ENCODE data around the gene DNAJC3. TPM values are rescaled to one million over a fixed set of nuclear protein-coding genes. Genes with fewer than 3 reads are reported as not detected.

Gene DNAJC3
- total RNA-seq, 1 experiment from 2014 or later: 25.7 TPM

DNA sequence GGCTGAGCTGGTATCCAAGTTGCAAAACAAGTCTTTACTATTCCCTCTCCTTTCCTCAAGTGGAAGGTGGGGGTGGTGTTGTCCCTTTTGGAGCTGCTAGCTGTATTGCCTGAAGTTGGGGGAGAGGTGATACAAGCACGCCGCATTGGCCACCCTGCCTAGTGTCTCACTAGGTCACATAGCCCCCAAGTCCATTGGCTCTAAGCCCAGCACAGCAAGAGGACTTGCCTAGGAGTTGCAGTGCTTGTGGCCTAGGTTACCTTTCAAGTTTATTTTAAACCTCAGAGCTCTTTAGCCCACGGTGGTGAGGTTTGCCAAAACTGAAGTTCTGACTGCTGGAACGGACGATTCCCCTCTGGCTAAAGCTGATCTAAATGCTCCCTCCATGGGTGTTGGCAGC lies 5.3 kb upstream of the DNAJC3 start:
- TF ChIP-seq SIN3A (IDR thresholded peaks at IDR 0.05; ENCODE audit: borderline replicate concordance, insufficient read depth, low read depth, low read length) (no peak), POLR2AphosphoS5 (IDR thresholded peaks at IDR 0.05; ENCODE audit: low read depth, low read length) (no peak), TCF7L2 (IDR thresholded peaks at IDR 0.05; ENCODE audit: low read depth, low read length) (no peak), CTCF (IDR thresholded peaks at IDR 0.05) (no peak)
- TF ChIP-seq, protein P1, sequence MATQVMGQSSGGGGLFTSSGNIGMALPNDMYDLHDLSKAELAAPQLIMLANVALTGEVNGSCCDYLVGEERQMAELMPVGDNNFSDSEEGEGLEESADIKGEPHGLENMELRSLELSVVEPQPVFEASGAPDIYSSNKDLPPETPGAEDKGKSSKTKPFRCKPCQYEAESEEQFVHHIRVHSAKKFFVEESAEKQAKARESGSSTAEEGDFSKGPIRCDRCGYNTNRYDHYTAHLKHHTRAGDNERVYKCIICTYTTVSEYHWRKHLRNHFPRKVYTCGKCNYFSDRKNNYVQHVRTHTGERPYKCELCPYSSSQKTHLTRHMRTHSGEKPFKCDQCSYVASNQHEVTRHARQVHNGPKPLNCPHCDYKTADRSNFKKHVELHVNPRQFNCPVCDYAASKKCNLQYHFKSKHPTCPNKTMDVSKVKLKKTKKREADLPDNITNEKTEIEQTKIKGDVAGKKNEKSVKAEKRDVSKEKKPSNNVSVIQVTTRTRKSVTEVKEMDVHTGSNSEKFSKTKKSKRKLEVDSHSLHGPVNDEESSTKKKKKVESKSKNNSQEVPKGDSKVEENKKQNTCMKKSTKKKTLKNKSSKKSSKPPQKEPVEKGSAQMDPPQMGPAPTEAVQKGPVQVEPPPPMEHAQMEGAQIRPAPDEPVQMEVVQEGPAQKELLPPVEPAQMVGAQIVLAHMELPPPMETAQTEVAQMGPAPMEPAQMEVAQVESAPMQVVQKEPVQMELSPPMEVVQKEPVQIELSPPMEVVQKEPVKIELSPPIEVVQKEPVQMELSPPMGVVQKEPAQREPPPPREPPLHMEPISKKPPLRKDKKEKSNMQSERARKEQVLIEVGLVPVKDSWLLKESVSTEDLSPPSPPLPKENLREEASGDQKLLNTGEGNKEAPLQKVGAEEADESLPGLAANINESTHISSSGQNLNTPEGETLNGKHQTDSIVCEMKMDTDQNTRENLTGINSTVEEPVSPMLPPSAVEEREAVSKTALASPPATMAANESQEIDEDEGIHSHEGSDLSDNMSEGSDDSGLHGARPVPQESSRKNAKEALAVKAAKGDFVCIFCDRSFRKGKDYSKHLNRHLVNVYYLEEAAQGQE (IDR thresholded peaks at IDR 0.05; ENCODE audit: insufficient read depth in 1 of 2, low read depth in 2 of 2, low read length in 1 of 2): no peak
- H3K27me3 ChIP-seq (ENCODE audit: control insufficient read depth, insufficient read depth, low read length): no peaks in the 10 kb centered on the region
- H3K4me1 ChIP-seq (ENCODE audit: control insufficient read depth, insufficient read depth, low read length): peaks cover 5% of the 10 kb centered on the region; the same call in 1 of the 2 replicates
- no TSS peak for BruUV-seq (replicated peaks)
- intact Hi-C loops (cut with micrococcal nuclease; ENCODE audit: unreplicated experiment): loop anchor here (10.0 kb wide), 1 partner anchor 163 kb away; no protein-coding TSS in a partner anchor
- ChIA-PET POLR2A (no interaction called here), CTCF (no interaction called here)
- H3K27ac ChIP-seq (ENCODE audit: low read length): no peak overlapping the region
- no peak overlapping the region for H3K4me3 ChIP-seq (ENCODE audit: low read depth in 2 of 2, low read length in 2 of 2)
- no peak for ATAC-seq
- no peaks in the 10 kb centered on the region for H3K36me3 ChIP-seq (ENCODE audit: control insufficient read depth, insufficient read depth, low read length)
- no peaks in the 10 kb centered on the region for H3K9me3 ChIP-seq (ENCODE audit: control insufficient read depth, insufficient read depth, low read depth, low read length)
- in situ Hi-C loops (cut with HindIII; ENCODE audit: low pct_unique_long_range_greater_than_20kb, low sequenced_read_pairs): no loop called here
- no peak for DNase-seq (ENCODE audit: low read depth, low spot score)

- H3K27ac ChIP-seq (ENCODE audit: low read length): peak overlapping the region; percentile 88
- TF ChIP-seq TCF7L2 (IDR thresholded peaks at IDR 0.05; ENCODE audit: low read depth, low read length) (0 out of 2 replicates have a peak, but pooled peaks have one; percentile 23), SIN3A (IDR thresholded peaks at IDR 0.05; ENCODE audit: borderline replicate concordance, insufficient read depth, low read depth, low read length) (0 out of 2 replicates have a peak, but pooled peaks have one; percentile 27), CTCF (IDR thresholded peaks at IDR 0.05) (no peak)
- TSS peak; percentile 89 for BruUV-seq (replicated peaks)
- H3K9me3 ChIP-seq (ENCODE audit: control insufficient read depth, insufficient read depth, low read depth, low read length): no peaks in the 10 kb centered on the region
- ATAC-seq (no peak; the same call in 1 of the 2 replicates), DNase-seq (ENCODE audit: low read depth, low spot score) (no peak)
- ChIA-PET CTCF (no interaction called here), POLR2A (interaction anchor here (0.6 to 0.7 kb wide), 2 partner anchors 15 to 561 kb away, joined by 3 to 7 read pairs; no protein-coding TSS in a partner anchor)
- intact Hi-C loops (cut with micrococcal nuclease; ENCODE audit: unreplicated experiment): loop anchor here (10.0 kb wide), 1 partner anchor 159 kb away; no protein-coding TSS in a partner anchor
- H3K36me3 ChIP-seq (ENCODE audit: control insufficient read depth, insufficient read depth, low read length): peaks cover 3% of the 10 kb centered on the region; the same call in 1 of the 2 replicates
- peaks cover 16% of the 10 kb centered on the region; the same call in 1 of the 2 replicates for H3K4me1 ChIP-seq (ENCODE audit: control insufficient read depth, insufficient read depth, low read length)
- H3K27me3 ChIP-seq (ENCODE audit: control insufficient read depth, insufficient read depth, low read length): no peaks in the 10 kb centered on the region
- H3K4me3 ChIP-seq (ENCODE audit: low read depth in 2 of 2, low read length in 2 of 2): peak overlapping the region; percentile 58 to 74
- in situ Hi-C loops (cut with HindIII; ENCODE audit: low pct_unique_long_range_greater_than_20kb, low sequenced_read_pairs): no loop called here
Observed at GRCh38 chr13:95676105-95676761, 706 bp upstream of the DNAJC3 start.

Data from Panc1 (cell line).